Hepatocyte (in vitro differentiated cells): Measurements from ENCODE around the gene SMOC1. TPM values are rescaled to one million over a fixed set of nuclear protein-coding genes. Genes with fewer than 3 reads are reported as not detected.

Source experiments
- DNase-seq: peaks from one replicate; pipeline ENCODE4 v3.0.0-alpha.2; 2016; ENCODE audit warnings: low spot score
- H2AFZ ChIP-seq: fragments of 200-600 bp; sonication (generic); 2 replicates; pipeline ENCODE4 v1.6.0; 2016; ENCODE audit warnings: antibody characterized with exemption, mild to moderate bottlenecking
- H3K27ac ChIP-seq: fragments of 200-600 bp; sonication (generic); 2 replicates; pipeline ENCODE4 v1.5.1; 2016; ENCODE audit warnings: mild to moderate bottlenecking
- H3K27me3 ChIP-seq: fragments of 200-600 bp; sonication (generic); 2 replicates; pipeline ENCODE4 v1.6.1; 2016
- H3K36me3 ChIP-seq: fragments of 200-600 bp; sonication (generic); replicated peaks from 2 replicates; pipeline ENCODE4 v1.5.1; 2016; ENCODE audit warnings: low read depth; ENCODE audit not compliant: insufficient read depth
- H3K4me1 ChIP-seq: fragments of 200-600 bp; sonication (generic); 2 replicates; pipeline ENCODE4 v1.5.1; 2016; ENCODE audit warnings: mild to moderate bottlenecking, moderate library complexity; ENCODE audit not compliant: insufficient read depth
- H3K4me2 ChIP-seq: fragments of 200-600 bp; sonication (generic); 2 replicates; pipeline ENCODE4 v1.6.0; 2016
- H3K4me3 ChIP-seq: fragments of 200-600 bp; sonication (generic); 2 replicates; pipeline ENCODE4 v1.5.1; 2016; ENCODE audit warnings: mild to moderate bottlenecking
- H3K79me2 ChIP-seq: fragments of 200-600 bp; sonication (generic); 2 replicates; pipeline ENCODE4 v1.6.0; 2017; ENCODE audit warnings: mild to moderate bottlenecking
- H3K9me2 ChIP-seq: fragments of 200-600 bp; sonication (generic); replicated peaks from 2 replicates; pipeline ENCODE4 v1.6.0; 2017; ENCODE audit warnings: mild to moderate bottlenecking; ENCODE audit not compliant: insufficient read depth
- H3K9me3 ChIP-seq: fragments of 200-600 bp; sonication (generic); 2 replicates; pipeline ENCODE4 v1.5.1; 2016; ENCODE audit warnings: low read depth, mild to moderate bottlenecking
- H4K20me1 ChIP-seq: fragments of 200-600 bp; sonication (generic); 2 replicates; pipeline ENCODE4 v1.6.0; 2016; ENCODE audit warnings: mild to moderate bottlenecking; ENCODE audit not compliant: insufficient read depth, poor library complexity, severe bottlenecking
- EZH2 ChIP-seq: fragments of 200-600 bp; sonication (generic); IDR thresholded peaks from 2 replicates; pipeline ENCODE4 v1.6.1; 2016; ENCODE audit warnings: antibody characterized with exemption, mild to moderate bottlenecking, borderline replicate concordance
- EZH2phosphoT487 ChIP-seq: fragments of 200-600 bp; sonication (generic); IDR thresholded peaks from one replicate; pipeline ENCODE4 v1.6.1; 2018; ENCODE audit warnings: antibody characterized with exemption, mild to moderate bottlenecking, low read depth, moderate library complexity; ENCODE audit not compliant: unreplicated experiment, severe bottlenecking
- WGBS: methylation state at CpG from one replicate; pipeline ENCODE4 v1.1.6; 2016; ENCODE audit warnings: low lambda C conversion rate; ENCODE audit errors: missing lambda C conversion rate; 5-methylcytosine and 5-hydroxymethylcytosine counted together
- polyA plus RNA-seq: library from polyadenylated mRNA; unstranded; fragments of >200 nt; fragmentation: Nextera tagmentation; extraction: Ambion mirVana; gene quantifications from 2 replicates; pipeline ENCODE4 v1.2.1, GENCODE V29; 2016
- total RNA-seq: library from RNA; depleted of rRNA; stranded (reverse); fragments of >200 nt; gene quantifications from 2 replicates; pipeline ENCODE4 v1.2.3, GENCODE V29; 2014
- TF ChIP-seq, protein P1 (sequence below): fragments of 200-600 bp; sonication (generic); IDR thresholded peaks from 2 replicates; pipeline ENCODE4 v1.5.1; 2016; ENCODE audit warnings: antibody characterized with exemption, mild to moderate bottlenecking; ENCODE audit not compliant: poor library complexity

The SMOC1 gene
- total and polyA plus RNA-seq, 2 experiments from 2014 or later: 2.1 to 6.2 TPM

DNA sequence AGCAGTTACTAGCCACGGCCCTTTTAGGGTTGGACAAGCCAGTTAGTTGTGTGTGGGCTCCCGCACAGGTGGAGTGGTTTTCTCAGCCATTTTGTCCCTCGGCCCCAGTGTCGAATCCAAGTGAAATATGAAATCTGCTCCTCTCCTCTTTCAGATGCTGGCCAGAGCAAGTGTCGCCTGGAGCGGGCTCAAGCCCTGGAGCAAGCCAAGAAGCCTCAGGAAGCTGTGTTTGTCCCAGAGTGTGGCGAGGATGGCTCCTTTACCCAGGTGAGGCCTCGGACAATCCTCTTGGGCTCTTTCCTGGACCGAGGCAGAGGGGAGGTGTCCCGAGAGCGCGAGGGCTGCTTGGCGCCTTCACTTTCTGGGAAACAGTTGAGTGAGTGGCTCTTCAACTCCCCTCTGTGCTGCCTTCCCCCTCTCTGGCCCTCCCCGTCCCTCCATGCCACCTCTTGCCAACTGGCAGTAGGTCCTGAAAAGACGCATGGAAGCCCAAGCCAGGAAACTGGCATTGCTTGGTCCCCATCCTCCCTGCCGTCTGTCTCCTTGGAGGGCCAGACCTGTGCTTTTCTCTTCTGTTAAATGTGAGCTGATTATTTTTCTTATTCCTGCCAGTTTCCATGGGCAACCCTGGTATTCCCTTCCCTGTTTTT, 74.2 kb downstream of the SMOC1 start:
- Histone ChIP-seq H3K27ac (no peak overlapping the region), H4K20me1 (no peaks in the 10 kb centered on the region), H3K4me2 (no peak overlapping the region), H3K9me2 (no peaks in the 10 kb centered on the region), H3K9me3 (no peaks in the 10 kb centered on the region), H3K27me3 (no peaks in the 10 kb centered on the region), H2AFZ (no peak overlapping the region), H3K4me1 (no peaks in the 10 kb centered on the region), H3K36me3 (no peaks in the 10 kb centered on the region), H3K79me2 (no peaks in the 10 kb centered on the region), H3K4me3 (no peak overlapping the region)
- no peak for DNase-seq
- no peak for TF ChIP-seq EZH2phosphoT487
- 91% methylated on average over 16 of the region's 16 CpGs for WGBS

DNA sequence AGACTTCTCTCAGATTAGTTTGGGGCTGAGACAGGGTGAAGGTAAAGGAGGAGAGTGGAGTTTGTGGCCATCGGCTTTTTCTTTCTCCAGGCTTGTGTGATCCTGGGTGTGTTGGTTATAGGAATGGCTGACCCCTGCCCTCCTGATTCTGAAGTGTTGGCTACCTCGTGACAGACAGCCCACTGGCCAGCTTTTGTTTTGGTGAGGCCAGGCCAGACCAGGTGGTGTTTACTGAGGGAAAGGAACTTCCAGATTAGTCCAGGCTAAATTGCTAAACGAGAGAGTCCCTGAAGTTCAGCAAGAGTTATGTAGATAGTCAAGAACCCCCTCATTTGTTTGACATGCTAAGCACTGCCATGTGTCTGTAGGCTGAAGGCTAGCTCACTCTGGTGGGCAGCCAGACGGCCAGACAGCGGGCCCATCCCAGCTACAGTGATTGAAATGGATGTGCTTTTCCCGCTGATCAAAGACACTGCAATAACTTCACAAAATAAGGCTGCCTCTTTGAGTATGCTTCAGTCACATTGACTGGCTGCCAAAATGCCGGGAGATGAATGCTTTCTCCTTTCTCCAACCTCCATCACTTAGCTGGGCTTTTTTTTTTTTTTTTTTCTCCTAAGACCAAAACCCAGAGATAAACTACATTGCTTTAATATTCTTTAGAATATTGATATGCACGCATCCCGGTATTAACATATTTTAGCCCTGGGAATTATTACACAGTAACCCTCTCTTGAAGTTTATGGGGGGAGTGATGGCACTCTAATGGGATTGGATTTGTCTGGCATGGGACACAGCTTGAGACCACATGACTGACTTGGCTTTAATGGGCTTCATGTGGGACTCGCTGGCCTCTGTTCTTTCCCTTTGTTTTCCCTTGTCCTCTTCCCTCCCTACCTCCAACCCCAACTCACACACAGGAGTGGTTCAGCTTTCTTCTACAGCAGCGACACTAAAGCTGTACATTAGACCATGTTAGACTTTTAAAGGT, 76.9 kb downstream of the SMOC1 start:
- Histone ChIP-seq H3K27me3 (no peaks in the 10 kb centered on the region), H4K20me1 (no peaks in the 10 kb centered on the region), H3K9me3 (no peaks in the 10 kb centered on the region), H3K36me3 (no peaks in the 10 kb centered on the region), H3K4me3 (no peak overlapping the region), H2AFZ (no peak overlapping the region), H3K27ac (no peak overlapping the region), H3K79me2 (no peaks in the 10 kb centered on the region), H3K4me1 (no peaks in the 10 kb centered on the region), H3K9me2 (no peaks in the 10 kb centered on the region), H3K4me2 (no peak overlapping the region)
- DNase-seq: no peak
- WGBS: 72% methylated on average over 11 of the region's 11 CpGs
- TF ChIP-seq EZH2 (no peak), EZH2phosphoT487 (no peak)
- TF ChIP-seq, protein P1, sequence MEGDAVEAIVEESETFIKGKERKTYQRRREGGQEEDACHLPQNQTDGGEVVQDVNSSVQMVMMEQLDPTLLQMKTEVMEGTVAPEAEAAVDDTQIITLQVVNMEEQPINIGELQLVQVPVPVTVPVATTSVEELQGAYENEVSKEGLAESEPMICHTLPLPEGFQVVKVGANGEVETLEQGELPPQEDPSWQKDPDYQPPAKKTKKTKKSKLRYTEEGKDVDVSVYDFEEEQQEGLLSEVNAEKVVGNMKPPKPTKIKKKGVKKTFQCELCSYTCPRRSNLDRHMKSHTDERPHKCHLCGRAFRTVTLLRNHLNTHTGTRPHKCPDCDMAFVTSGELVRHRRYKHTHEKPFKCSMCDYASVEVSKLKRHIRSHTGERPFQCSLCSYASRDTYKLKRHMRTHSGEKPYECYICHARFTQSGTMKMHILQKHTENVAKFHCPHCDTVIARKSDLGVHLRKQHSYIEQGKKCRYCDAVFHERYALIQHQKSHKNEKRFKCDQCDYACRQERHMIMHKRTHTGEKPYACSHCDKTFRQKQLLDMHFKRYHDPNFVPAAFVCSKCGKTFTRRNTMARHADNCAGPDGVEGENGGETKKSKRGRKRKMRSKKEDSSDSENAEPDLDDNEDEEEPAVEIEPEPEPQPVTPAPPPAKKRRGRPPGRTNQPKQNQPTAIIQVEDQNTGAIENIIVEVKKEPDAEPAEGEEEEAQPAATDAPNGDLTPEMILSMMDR: no peak

DNA sequence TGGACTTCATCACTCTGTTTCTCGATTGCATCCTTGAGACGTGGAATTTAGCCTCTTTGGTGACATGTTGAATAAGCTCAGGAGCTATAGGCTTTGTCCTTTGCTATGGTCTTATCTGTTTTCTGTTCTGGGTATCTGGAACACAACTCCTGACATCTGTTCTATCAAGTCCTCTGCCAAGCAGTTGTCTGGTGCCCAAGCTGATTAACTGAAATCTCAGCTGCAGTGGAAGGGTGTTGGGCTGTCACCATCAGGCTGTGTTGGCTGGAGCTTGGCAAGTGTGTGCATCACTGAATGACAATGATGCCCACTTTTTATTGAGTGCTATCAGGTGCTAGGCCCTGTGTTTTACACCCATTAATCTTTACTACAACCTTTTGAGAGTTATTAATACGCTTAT, 77.8 kb downstream of the SMOC1 start:
- Histone ChIP-seq H2AFZ (no peak overlapping the region), H3K9me2 (no peaks in the 10 kb centered on the region), H4K20me1 (no peaks in the 10 kb centered on the region), H3K9me3 (no peaks in the 10 kb centered on the region), H3K79me2 (no peaks in the 10 kb centered on the region), H3K4me3 (no peak overlapping the region), H3K4me2 (no peak overlapping the region), H3K4me1 (no peaks in the 10 kb centered on the region), H3K36me3 (no peaks in the 10 kb centered on the region), H3K27ac (no peak overlapping the region), H3K27me3 (no peaks in the 10 kb centered on the region)
- DNase-seq: no peak
- 85% methylated on average over 3 of the region's 3 CpGs for WGBS
- TF ChIP-seq EZH2 (no peak), EZH2phosphoT487 (no peak)
- TF ChIP-seq, protein P1: no peak

DNA sequence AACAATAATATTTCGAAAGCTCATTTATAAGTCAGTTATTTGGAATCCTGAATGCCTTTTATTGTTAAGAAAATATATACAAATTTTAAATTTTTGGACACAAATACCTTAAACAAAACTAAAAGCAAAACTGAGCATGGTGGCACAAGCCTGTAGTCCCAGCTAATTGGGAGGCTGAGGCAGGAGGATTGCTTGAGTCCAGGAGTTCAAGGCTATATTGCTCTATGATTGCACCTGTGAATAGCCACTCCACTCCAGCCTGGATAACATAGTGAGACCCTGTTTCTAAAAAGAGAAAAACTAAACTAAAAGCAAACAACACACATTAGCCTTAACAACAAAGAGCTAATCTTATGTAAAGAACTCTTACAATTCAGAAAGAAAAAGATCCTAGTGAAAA, 78.8 kb downstream of the SMOC1 start:
- Histone ChIP-seq H2AFZ (no peak overlapping the region), H3K36me3 (no peaks in the 10 kb centered on the region), H3K9me3 (no peaks in the 10 kb centered on the region), H3K4me3 (no peak overlapping the region), H3K79me2 (no peaks in the 10 kb centered on the region), H3K27ac (no peak overlapping the region), H4K20me1 (no peaks in the 10 kb centered on the region), H3K4me1 (no peaks in the 10 kb centered on the region), H3K27me3 (no peaks in the 10 kb centered on the region), H3K9me2 (no peaks in the 10 kb centered on the region), H3K4me2 (no peak overlapping the region)
- WGBS: 85% methylated on average over 1 of the region's 1 CpG
- no peak for TF ChIP-seq EZH2phosphoT487
- TF ChIP-seq, protein P1: no peak
- no peak for TF ChIP-seq EZH2
- DNase-seq: no peak
